Gastrocnemius medialis (tissue), 4 donors: ENCODE results near the gene NCEH1. TPM values are rescaled to one million over a fixed set of nuclear protein-coding genes. Genes with fewer than 3 reads are reported as not detected.

Experiments
- ATAC-seq, 2 donors: fragments of 150-250 bp; one replicate each; pipeline ENCODE4 v1.9.1; 2016
- DNase-seq, 2 donors: peaks; one replicate each; pipeline ENCODE4 v3.0.0-alpha.2; 2019
- H3K27ac ChIP-seq, 4 donors: fragments of 200-600 bp; sonication (generic); 1 replicate in 1 of 4; 2 replicates in 3 of 4; pipeline ENCODE4 v1.5.1; 2016 to 2018; ENCODE audit warnings: mild to moderate bottlenecking in 2 of 4, moderate library complexity in 1 of 4
- H3K27me3 ChIP-seq, 3 donors: fragments of 200-600 bp; sonication (generic) in 2 of 3; 1 replicate in 1 of 3; 2 replicates in 2 of 3; pipeline versions ENCODE4 v1.5.1 to v1.6.0; 2016 to 2019; ENCODE audit warnings: mild to moderate bottlenecking in 1 of 3, moderate library complexity in 1 of 3
- H3K36me3 ChIP-seq, 2 donors: fragments of 200-600 bp; sonication (generic) in 1 of 2; one replicate each; pipeline ENCODE4 v1.5.1; 2017 to 2018
- H3K4me1 ChIP-seq, 2 donors: fragments of 200-600 bp; sonication (generic) in 1 of 2; one replicate each; pipeline ENCODE4 v1.5.1; 2016 to 2017; ENCODE audit warnings: mild to moderate bottlenecking in 2 of 2
- H3K4me3 ChIP-seq, 4 donors: fragments of 200-600 bp; sonication (generic) in 3 of 4; 1 replicate in 1 of 4; 2 replicates in 3 of 4; pipeline ENCODE4 v1.5.1; 2016 to 2019; ENCODE audit warnings: mild to moderate bottlenecking in 2 of 4
- H3K9me3 ChIP-seq, 3 donors: fragments of 200-600 bp; sonication (generic) in 2 of 3; 1 replicate in 1 of 3; 2 replicates in 2 of 3; pipeline ENCODE4 v1.5.1; 2016 to 2019
- POLR2A ChIP-seq, 2 donors: fragments of 450-650 bp; IDR thresholded peaks; one replicate each; pipeline ENCODE4 v1.6.1; 2017; ENCODE audit warnings: antibody characterized with exemption in 2 of 2, mild to moderate bottlenecking in 2 of 2, moderate library complexity in 2 of 2
- in situ Hi-C, 4 donors: fragments of 200-750 bp; cut with MboI; loops; one replicate each; pipeline versions ENCODE4 v1.15.0 to v1.8.0; 2017; ENCODE audit warnings: low sequenced_read_pairs in 4 of 4
- intact Hi-C: fragments of 100-400 bp; cut with DNase I; formaldehyde crosslinking; loops from one replicate; pipeline ENCODE4 v1.15.1; 2023; ENCODE audit warnings: low total_unique reads
- total RNA-seq, 4 donors: library from RNA; depleted of rRNA; stranded (reverse); fragments of >200 nt; gene quantifications; one replicate each; pipeline versions ENCODE4 v1.1.0 to v1.2.3, GENCODE V29; 2016
- TF ChIP-seq, protein P1 (sequence below), 5 experiments: fragments of 450-650 bp in 3 of 5; fragments of 200-600 bp in 2 of 5; sonication (generic) in 2 of 5; IDR thresholded peaks in 4 of 5; conservative IDR thresholded peaks in 1 of 5; 1 replicate in 4 of 5; 2 replicates in 1 of 5; pipeline ENCODE4 v1.5.1; 2016 to 2019; ENCODE audit warnings: antibody characterized with exemption in 5 of 5, mild to moderate bottlenecking in 3 of 5, moderate library complexity in 3 of 5

The NCEH1 gene
- total RNA-seq, 4 donors from 2014 or later: 7.0 to 19.8 (median 8.2) TPM

- DNase-seq: no peak
- Histone ChIP-seq H3K27ac (no peak overlapping the region), H3K9me3 (no peaks in the 10 kb centered on the region), H3K4me3 (no peak overlapping the region), H3K4me1 (peaks cover 13 to 21% of the 10 kb centered on the region in 2 donors), H3K36me3 (no peaks in the 10 kb centered on the region), H3K27me3 (no peaks in the 10 kb centered on the region)
- ATAC-seq: no peak
- in situ Hi-C loops: no loop called here
- TF ChIP-seq, protein P1, sequence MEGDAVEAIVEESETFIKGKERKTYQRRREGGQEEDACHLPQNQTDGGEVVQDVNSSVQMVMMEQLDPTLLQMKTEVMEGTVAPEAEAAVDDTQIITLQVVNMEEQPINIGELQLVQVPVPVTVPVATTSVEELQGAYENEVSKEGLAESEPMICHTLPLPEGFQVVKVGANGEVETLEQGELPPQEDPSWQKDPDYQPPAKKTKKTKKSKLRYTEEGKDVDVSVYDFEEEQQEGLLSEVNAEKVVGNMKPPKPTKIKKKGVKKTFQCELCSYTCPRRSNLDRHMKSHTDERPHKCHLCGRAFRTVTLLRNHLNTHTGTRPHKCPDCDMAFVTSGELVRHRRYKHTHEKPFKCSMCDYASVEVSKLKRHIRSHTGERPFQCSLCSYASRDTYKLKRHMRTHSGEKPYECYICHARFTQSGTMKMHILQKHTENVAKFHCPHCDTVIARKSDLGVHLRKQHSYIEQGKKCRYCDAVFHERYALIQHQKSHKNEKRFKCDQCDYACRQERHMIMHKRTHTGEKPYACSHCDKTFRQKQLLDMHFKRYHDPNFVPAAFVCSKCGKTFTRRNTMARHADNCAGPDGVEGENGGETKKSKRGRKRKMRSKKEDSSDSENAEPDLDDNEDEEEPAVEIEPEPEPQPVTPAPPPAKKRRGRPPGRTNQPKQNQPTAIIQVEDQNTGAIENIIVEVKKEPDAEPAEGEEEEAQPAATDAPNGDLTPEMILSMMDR (IDR thresholded peaks at IDR 0.05 in 4 of 5, conservative IDR thresholded peaks at IDR 0.05 in 1 of 5): no peak
- TF ChIP-seq POLR2A (IDR thresholded peaks at IDR 0.05): no peak
- intact Hi-C loops: no loop called here
Measured at GRCh38 chr3:172651936-172652625, 58.8 kb downstream of the NCEH1 start.

DNA sequence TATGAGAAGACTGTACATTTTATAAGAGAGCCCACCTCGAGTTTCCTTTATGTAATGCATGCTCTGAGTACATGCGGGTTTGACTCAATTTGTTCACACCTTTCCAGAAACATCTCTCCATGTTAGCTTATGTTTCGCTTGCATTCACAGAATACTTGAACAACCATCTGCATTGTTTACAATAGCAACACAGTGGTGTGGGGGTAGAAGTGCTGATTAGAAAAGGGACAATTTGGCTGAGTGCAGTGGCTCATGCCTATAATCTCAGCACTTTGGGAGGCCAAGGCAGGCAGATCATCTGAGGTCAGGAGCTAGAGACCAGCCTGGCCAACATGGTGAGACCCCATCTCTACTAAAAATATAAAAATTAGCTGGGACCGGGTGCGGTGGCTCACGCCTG lies 60.9 kb downstream of the NCEH1 start:
- in situ Hi-C loops (no loop called here), intact Hi-C loops (no loop called here)
- H3K4me3 ChIP-seq: no peak overlapping the region
- H3K36me3 ChIP-seq: no peaks in the 10 kb centered on the region
- ATAC-seq (no peak), DNase-seq (no peak)
- TF ChIP-seq POLR2A (IDR thresholded peaks at IDR 0.05): no peak
- TF ChIP-seq, protein P1 (IDR thresholded peaks at IDR 0.05 in 4 of 5, conservative IDR thresholded peaks at IDR 0.05 in 1 of 5): no peak
- H3K27me3 ChIP-seq: no peaks in the 10 kb centered on the region
- no peak overlapping the region for H3K27ac ChIP-seq
- peaks cover 13 to 30% of the 10 kb centered on the region in 2 donors for H3K4me1 ChIP-seq
- no peaks in the 10 kb centered on the region for H3K9me3 ChIP-seq

DNA sequence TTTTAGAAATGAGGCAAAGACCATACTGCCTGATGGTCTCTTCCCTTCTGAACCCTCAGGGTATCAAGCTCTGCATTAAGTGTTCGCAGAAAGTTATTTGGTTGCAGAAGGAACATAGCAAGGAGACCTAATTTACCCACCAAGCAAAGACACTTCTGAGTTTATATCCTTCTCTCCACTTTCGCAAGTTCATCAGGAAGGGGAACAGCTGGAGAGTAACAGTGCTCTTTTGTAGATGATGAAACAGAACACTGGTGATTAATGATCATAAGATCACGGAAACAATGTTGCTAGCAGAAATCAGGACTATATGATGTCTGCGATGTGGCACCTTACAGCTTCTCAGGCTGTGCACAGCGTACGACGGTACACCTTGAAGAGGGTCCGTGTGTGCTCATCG lies 62.1 kb downstream of the NCEH1 start:
- ATAC-seq (peak; percentile 61 to 71), DNase-seq (no peak)
- intact Hi-C loops (no loop called here), in situ Hi-C loops (no loop called here)
- H3K36me3 ChIP-seq: no peaks in the 10 kb centered on the region
- H3K27ac ChIP-seq: peak overlapping the region in 1 of 4 donors; percentile 44
- no peaks in the 10 kb centered on the region for H3K27me3 ChIP-seq
- TF ChIP-seq, protein P1 (IDR thresholded peaks at IDR 0.05 in 4 of 5, conservative IDR thresholded peaks at IDR 0.05 in 1 of 5): no peak
- no peak for TF ChIP-seq POLR2A (IDR thresholded peaks at IDR 0.05)
- no peak overlapping the region for H3K4me3 ChIP-seq
- peaks cover 13 to 30% of the 10 kb centered on the region in 2 donors for H3K4me1 ChIP-seq
- H3K9me3 ChIP-seq: no peaks in the 10 kb centered on the region

- ATAC-seq (peak in 1 of 2 donors; percentile 66), DNase-seq (no peak)
- Histone ChIP-seq H3K36me3 (no peaks in the 10 kb centered on the region), H3K27me3 (no peaks in the 10 kb centered on the region), H3K4me3 (no peak overlapping the region), H3K9me3 (no peaks in the 10 kb centered on the region), H3K27ac (peak overlapping the region in 2 of 4 donors; percentile 12 to 44), H3K4me1 (peaks cover 13 to 30% of the 10 kb centered on the region in 2 donors)
- TF ChIP-seq, protein P1 (IDR thresholded peaks at IDR 0.05 in 4 of 5, conservative IDR thresholded peaks at IDR 0.05 in 1 of 5): no peak
- TF ChIP-seq POLR2A (IDR thresholded peaks at IDR 0.05): no peak
- intact Hi-C loops: no loop called here
- in situ Hi-C loops: no loop called here
Measured at GRCh38 chr3:172647823-172648222, 63.0 kb downstream of the NCEH1 start.
